GM12878 (cell line): ENCODE results near the gene IGSF22. TPM values are rescaled to one million over a fixed set of nuclear protein-coding genes. Genes with fewer than 3 reads are reported as not detected.

Experiments
- ATAC-seq: fragments of 200-7000 bp; cut with Tn5 transposase; 3 replicates; pipeline ENCODE4 v1.9.1; 2020; ENCODE audit warnings: mild to moderate bottlenecking, moderate library complexity
- BruUV-seq: library from RNA; stranded (reverse); fragments of 400-500 nt; replicated peaks from 2 replicates; lab custom pipeline; 2021; lab: Mats Ljungman, UMichigan
- CTCF ChIA-PET: fragments of 300-600 bp; sonication (Branson Sonifier 250); formaldehyde crosslinking; extraction: SDS; loops from one replicate; lab custom pipeline; 2021; ENCODE audit warnings: inconsistent platforms; lab: Yijun Ruan, JAX
- POLR2A ChIA-PET: fragments of 350-600 bp; formaldehyde crosslinking; extraction: SDS; loops from one replicate; lab custom pipeline; 2021; ENCODE audit warnings: inconsistent platforms; lab: Charles Lee
- RAD21 ChIA-PET: fragments of 300-600 bp; sonication (Branson Sonifier 250); formaldehyde crosslinking; loops from one replicate; lab custom pipeline; 2023; ENCODE audit warnings: antibody characterized with exemption; ENCODE audit not compliant: unreplicated experiment; lab: Charles Lee
- SMC1A ChIA-PET: fragments of 300-600 bp; sonication (Branson Sonifier 250); formaldehyde crosslinking; loops from one replicate; lab custom pipeline; 2023; ENCODE audit not compliant: unreplicated experiment, uncharacterized antibody; lab: Charles Lee
- DNase-seq: peaks from one replicate; pipeline ENCODE4 v3.0.0-alpha.2; 2011; ENCODE audit warnings: low read depth, low spot score
- FAIRE-seq: peaks from 3 replicates; lab custom pipeline; 2011; peaks lifted over from hg19 to GRCh38; lab: Jason Lieb, UNC
- H2AFZ ChIP-seq: 2 replicates; pipeline ENCODE4 v1.6.0; 2011; ENCODE audit warnings: low read depth, low read length, control low read depth; ENCODE audit not compliant: control insufficient read depth
- H3K27ac ChIP-seq: 2 replicates; pipeline ENCODE4 v1.5.1; 2011; ENCODE audit warnings: control low read depth; ENCODE audit not compliant: control insufficient read depth, insufficient read depth
- H3K27me3 ChIP-seq, 2 experiments: replicated peaks in 1 of 2; 2 replicates each; pipeline versions ENCODE4 v1.6.0 to v1.6.1; 2011; ENCODE audit warnings: low read length in 1 of 2; ENCODE audit not compliant: control insufficient read depth in 2 of 2, insufficient read depth in 2 of 2
- H3K36me3 ChIP-seq, 2 experiments: 2 replicates each; pipeline ENCODE4 v1.5.1; 2011; ENCODE audit warnings: low read length in 1 of 2; ENCODE audit not compliant: control insufficient read depth in 2 of 2, insufficient read depth in 2 of 2
- H3K4me1 ChIP-seq: 2 replicates; pipeline ENCODE4 v1.6.1; 2011; ENCODE audit warnings: mild to moderate bottlenecking, low read length, moderate library complexity, mixed read lengths; ENCODE audit not compliant: control insufficient read depth, insufficient read depth
- H3K4me2 ChIP-seq: 2 replicates; pipeline ENCODE4 v1.6.0; 2011; ENCODE audit warnings: control low read depth; ENCODE audit not compliant: control insufficient read depth, insufficient read depth
- H3K4me3 ChIP-seq: fragments of 200-600 bp; sonication (generic); 2 replicates; pipeline ENCODE4 v1.5.1; 2016
- H3K79me2 ChIP-seq: 2 replicates; pipeline ENCODE4 v1.6.0; 2011; ENCODE audit warnings: low read length; ENCODE audit not compliant: control insufficient read depth, insufficient read depth
- H3K9ac ChIP-seq: 2 replicates; pipeline ENCODE4 v1.8.0; 2011; ENCODE audit warnings: low read length, control low read depth, mixed read lengths; ENCODE audit not compliant: control insufficient read depth, insufficient read depth
- H3K9me3 ChIP-seq: replicated peaks from 3 replicates; pipeline ENCODE4 v1.5.1; 2011; ENCODE audit warnings: mild to moderate bottlenecking, low read length; ENCODE audit not compliant: control insufficient read depth, insufficient read depth
- H4K20me1 ChIP-seq: 2 replicates; pipeline ENCODE4 v1.6.0; 2011; ENCODE audit not compliant: control insufficient read depth, insufficient read depth
- EED ChIP-seq: sonication (generic); IDR thresholded peaks from 2 replicates; pipeline ENCODE4 v1.6.1; 2016; ENCODE audit warnings: antibody characterized with exemption, low read depth
- FOXM1 ChIP-seq: IDR thresholded peaks from 2 replicates; pipeline ENCODE4 v1.6.1; 2012; ENCODE audit warnings: low read depth, mild to moderate bottlenecking, inconsistent platforms, low read length, moderate library complexity
- KAT2A ChIP-seq: conservative IDR thresholded peaks from 2 replicates; pipeline ENCODE4 v1.6.1; 2011; ENCODE audit warnings: low read depth, low read length; ENCODE audit not compliant: control insufficient read depth
- NR2F1 ChIP-seq: fragments of 450-650 bp; conservative IDR thresholded peaks from 2 replicates; pipeline ENCODE4 v1.6.1; 2017; ENCODE audit warnings: mild to moderate bottlenecking
- PAX8 ChIP-seq: fragments of 450-650 bp; IDR thresholded peaks from 2 replicates; pipeline ENCODE4 v1.6.1; 2017; ENCODE audit warnings: mild to moderate bottlenecking, moderate library complexity
- SPI1 ChIP-seq: IDR thresholded peaks from 2 replicates; pipeline ENCODE4 v1.6.1; 2011; ENCODE audit warnings: low read depth, mild to moderate bottlenecking, low read length, moderate library complexity, borderline replicate concordance; ENCODE audit not compliant: insufficient read depth
- SREBF1 ChIP-seq: IDR thresholded peaks from 2 replicates; pipeline ENCODE4 v1.6.1; 2012; ENCODE audit warnings: mild to moderate bottlenecking, low read length
- SUPT20H ChIP-seq: IDR thresholded peaks from 2 replicates; pipeline ENCODE4 v1.6.1; 2011; ENCODE audit warnings: low read depth, mild to moderate bottlenecking, low read length, moderate library complexity, borderline replicate concordance; ENCODE audit not compliant: control insufficient read depth
- TBL1XR1 ChIP-seq: IDR thresholded peaks from 2 replicates; pipeline ENCODE4 v1.6.1; 2012; ENCODE audit warnings: low read depth, low read length, improper control_type of control experiment
- ZSCAN29 ChIP-seq: fragments of 450-650 bp; IDR thresholded peaks from 2 replicates; pipeline ENCODE4 v1.6.1; 2017; ENCODE audit warnings: mild to moderate bottlenecking, moderate library complexity
- WGBS: methylation state at CpG from one replicate; pipeline ENCODE4 v1.1.6; 2016; ENCODE audit warnings: low lambda C conversion rate; ENCODE audit not compliant: insufficient replicate concordance, insufficient coverage; ENCODE audit errors: missing lambda C conversion rate; 5-methylcytosine and 5-hydroxymethylcytosine counted together
- in situ Hi-C: fragments of 300-500 bp; cut with MboI; formaldehyde crosslinking; loops from 9 replicates; pipeline ENCODE4 v1.14.3; 2018; ENCODE audit warnings: mixed read lengths
- intact Hi-C: fragments of 100-400 bp; cut with micrococcal nuclease; formaldehyde crosslinking; loops from one replicate; pipeline ENCODE4 v1.14.2; 2022; ENCODE audit not compliant: unreplicated experiment
- polyA plus RNA-seq, 11 experiments: library from polyadenylated mRNA; depleted of rRNA in 4 of 11; unstranded in 6 of 11; stranded (reverse) in 5 of 11; fragments of >200 nt; fragmentation: Nextera tagmentation in 4 of 11; fragmentation: Illumina TruSeq in 1 of 11; extraction: Ambion mirVana in 4 of 11; extraction: Trizol in 1 of 11; gene quantifications; 1 replicate in 1 of 11; 2 replicates in 10 of 11; pipeline versions ENCODE4 v1.2.1 to v1.2.3, GENCODE V29; 2011 to 2016; ENCODE audit warnings: inconsistent platforms in 2 of 11, missing spikeins in 2 of 11, low read depth in 1 of 11
- total RNA-seq, 4 experiments: library from RNA; depleted of rRNA in 3 of 4; stranded (reverse); fragments of >200 nt in 3 of 4; fragmentation: Illumina TruSeq in 1 of 4; extraction: Trizol in 1 of 4; gene quantifications; 2 replicates each; pipeline versions ENCODE4 v1.2.1 to v1.2.3, GENCODE V29; 2013 to 2021
- TF ChIP-seq, protein P1 (sequence below): fragments of 450-650 bp; IDR thresholded peaks from 2 replicates; pipeline ENCODE4 v1.6.1; 2014; ENCODE audit warnings: mild to moderate bottlenecking
- TF ChIP-seq, protein P2 (sequence below): IDR thresholded peaks from 2 replicates; pipeline ENCODE4 v1.6.1; 2012; ENCODE audit warnings: low read depth, low read length, improper control_type of control experiment
- TF ChIP-seq, protein P3 (sequence below): IDR thresholded peaks from 2 replicates; pipeline ENCODE4 v1.6.1; 2012; ENCODE audit warnings: low read length, inconsistent platforms

The IGSF22 gene
- total and polyA plus RNA-seq, 10 of the 15 experiments (the other 5 are each of a cell fraction or from before 2014, with no cell fraction given) = 0.02 to 0.18 TPM; not detected in 8

DNA sequence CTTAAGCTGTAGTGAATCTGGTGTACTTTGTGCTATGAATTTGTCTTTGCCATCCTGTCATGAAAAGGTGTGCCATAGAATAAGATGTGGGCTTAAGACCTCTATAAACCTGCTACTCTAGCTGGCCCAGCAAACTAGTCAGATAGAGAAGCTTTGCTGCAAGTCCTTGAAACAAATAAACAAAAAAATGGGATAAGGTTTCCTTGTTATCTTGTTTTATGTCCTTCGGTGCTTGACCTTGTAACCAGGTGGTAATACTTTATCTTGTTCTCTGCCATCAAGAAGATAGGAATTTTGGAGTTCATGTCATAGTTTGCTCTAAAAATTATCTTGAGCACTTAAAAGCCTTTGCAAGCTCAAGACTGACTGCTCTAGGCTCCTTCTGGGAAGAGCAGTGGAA, 41.7 kb downstream of the IGSF22 start:
- Histone ChIP-seq H3K4me1 (no peaks in the 10 kb centered on the region), H3K9me3 (no peaks in the 10 kb centered on the region), H4K20me1 (no peaks in the 10 kb centered on the region), H3K27me3 (no peaks in the 10 kb centered on the region), H3K79me2 (no peaks in the 10 kb centered on the region), H3K4me2 (no peak overlapping the region), H3K4me3 (no peak overlapping the region), H3K36me3 (no peaks in the 10 kb centered on the region), H3K27ac (no peak overlapping the region), H2AFZ (no peak overlapping the region), H3K9ac (no peak overlapping the region)
- no peak for DNase-seq
- ChIA-PET CTCF (interaction anchor here (0.6 to 2.6 kb wide), 5 partner anchors 38 to 569 kb away, joined by 3 to 8 read pairs (median 4); no protein-coding TSS in a partner anchor), RAD21 (no interaction called here), POLR2A (interaction anchor here (0.6 kb wide), 1 partner anchor 154 kb away, joined by 4 read pairs; no protein-coding TSS in a partner anchor), SMC1A (interaction anchor here (0.9 kb wide), 1 partner anchor 11 kb away, joined by 3 read pairs; no protein-coding TSS in a partner anchor)
- no peak for TF ChIP-seq FOXM1
- no peak for TF ChIP-seq TBL1XR1
- no peak for TF ChIP-seq SPI1
- no peak for TF ChIP-seq PAX8
- no peak for TF ChIP-seq ZSCAN29
- no peak for TF ChIP-seq KAT2A
- no peak for TF ChIP-seq EED
- no peak for TF ChIP-seq SUPT20H
- WGBS = 86% methylated on average over 1 of the region's 1 CpG
- intact Hi-C loops = no loop called here
- in situ Hi-C loops = no loop called here
- FAIRE-seq = no peak
- ATAC-seq = no peak
- BruUV-seq = no TSS peak

DNA sequence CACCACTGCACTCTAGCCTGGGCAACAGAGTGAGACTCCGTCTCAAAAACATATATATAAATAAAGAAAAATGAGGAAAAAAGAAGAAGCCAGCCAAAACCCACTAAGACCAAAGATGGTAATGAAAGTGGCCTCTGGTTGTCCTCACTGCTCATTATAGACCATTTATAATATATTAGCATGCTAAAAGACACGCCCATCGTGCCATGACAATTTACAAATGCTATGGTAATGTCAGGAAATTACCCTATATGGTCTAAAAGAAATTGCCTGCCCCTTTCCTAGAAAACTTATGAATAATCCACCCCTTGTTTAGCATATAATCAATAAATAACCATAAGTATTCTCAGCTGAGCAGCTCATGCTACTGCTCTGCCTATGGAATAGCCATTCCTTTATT, 43.5 kb downstream of the IGSF22 start:
- no peaks in the 10 kb centered on the region for H4K20me1 ChIP-seq
- WGBS = 39% methylated on average over 3 of the region's 3 CpGs
- no peaks in the 10 kb centered on the region for H3K79me2 ChIP-seq
- no peak overlapping the region for H3K27ac ChIP-seq
- no peak for DNase-seq
- H3K9me3 ChIP-seq = no peaks in the 10 kb centered on the region
- POLR2A ChIA-PET = no interaction called here
- FAIRE-seq = no peak
- no peaks in the 10 kb centered on the region for H3K36me3 ChIP-seq
- SMC1A ChIA-PET = no interaction called here
- H3K4me1 ChIP-seq = no peaks in the 10 kb centered on the region
- no peak for ATAC-seq
- H3K27me3 ChIP-seq = no peaks in the 10 kb centered on the region
- in situ Hi-C loops = no loop called here
- no peak overlapping the region for H3K9ac ChIP-seq
- H3K4me2 ChIP-seq = no peak overlapping the region
- no peak overlapping the region for H2AFZ ChIP-seq
- no TSS peak for BruUV-seq
- no peak overlapping the region for H3K4me3 ChIP-seq
- intact Hi-C loops = no loop called here
- RAD21 ChIA-PET = no interaction called here
- CTCF ChIA-PET = no interaction called here
- no peak for TF ChIP-seq SPI1
- TF ChIP-seq, protein P1, sequence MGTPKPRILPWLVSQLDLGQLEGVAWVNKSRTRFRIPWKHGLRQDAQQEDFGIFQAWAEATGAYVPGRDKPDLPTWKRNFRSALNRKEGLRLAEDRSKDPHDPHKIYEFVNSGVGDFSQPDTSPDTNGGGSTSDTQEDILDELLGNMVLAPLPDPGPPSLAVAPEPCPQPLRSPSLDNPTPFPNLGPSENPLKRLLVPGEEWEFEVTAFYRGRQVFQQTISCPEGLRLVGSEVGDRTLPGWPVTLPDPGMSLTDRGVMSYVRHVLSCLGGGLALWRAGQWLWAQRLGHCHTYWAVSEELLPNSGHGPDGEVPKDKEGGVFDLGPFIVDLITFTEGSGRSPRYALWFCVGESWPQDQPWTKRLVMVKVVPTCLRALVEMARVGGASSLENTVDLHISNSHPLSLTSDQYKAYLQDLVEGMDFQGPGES = no peak
- TF ChIP-seq, protein P2, sequence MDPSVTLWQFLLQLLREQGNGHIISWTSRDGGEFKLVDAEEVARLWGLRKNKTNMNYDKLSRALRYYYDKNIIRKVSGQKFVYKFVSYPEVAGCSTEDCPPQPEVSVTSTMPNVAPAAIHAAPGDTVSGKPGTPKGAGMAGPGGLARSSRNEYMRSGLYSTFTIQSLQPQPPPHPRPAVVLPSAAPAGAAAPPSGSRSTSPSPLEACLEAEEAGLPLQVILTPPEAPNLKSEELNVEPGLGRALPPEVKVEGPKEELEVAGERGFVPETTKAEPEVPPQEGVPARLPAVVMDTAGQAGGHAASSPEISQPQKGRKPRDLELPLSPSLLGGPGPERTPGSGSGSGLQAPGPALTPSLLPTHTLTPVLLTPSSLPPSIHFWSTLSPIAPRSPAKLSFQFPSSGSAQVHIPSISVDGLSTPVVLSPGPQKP = no peak
- TF ChIP-seq, protein P3, sequence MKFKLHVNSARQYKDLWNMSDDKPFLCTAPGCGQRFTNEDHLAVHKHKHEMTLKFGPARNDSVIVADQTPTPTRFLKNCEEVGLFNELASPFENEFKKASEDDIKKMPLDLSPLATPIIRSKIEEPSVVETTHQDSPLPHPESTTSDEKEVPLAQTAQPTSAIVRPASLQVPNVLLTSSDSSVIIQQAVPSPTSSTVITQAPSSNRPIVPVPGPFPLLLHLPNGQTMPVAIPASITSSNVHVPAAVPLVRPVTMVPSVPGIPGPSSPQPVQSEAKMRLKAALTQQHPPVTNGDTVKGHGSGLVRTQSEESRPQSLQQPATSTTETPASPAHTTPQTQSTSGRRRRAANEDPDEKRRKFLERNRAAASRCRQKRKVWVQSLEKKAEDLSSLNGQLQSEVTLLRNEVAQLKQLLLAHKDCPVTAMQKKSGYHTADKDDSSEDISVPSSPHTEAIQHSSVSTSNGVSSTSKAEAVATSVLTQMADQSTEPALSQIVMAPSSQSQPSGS = no peak
- TF ChIP-seq NR2F1 = no peak
- TF ChIP-seq SREBF1 = no peak
